ENCODE results near the gene NAT10.

- TF ChIP-seq EZH2 (IDR thresholded peaks at IDR 0.05; ENCODE audit: low read depth, unreplicated experiment) (no peak), POLR2AphosphoS5 (IDR thresholded peaks at IDR 0.05; ENCODE audit: low read depth) (no peak), EZH2phosphoT487 (IDR thresholded peaks at IDR 0.05; ENCODE audit: unreplicated experiment) (no peak), CTCF (conservative IDR thresholded peaks at IDR 0.05; ENCODE audit: low read depth in 2 of 2) (no peak), CREB1 (CRISPR knock-in tag; IDR thresholded peaks at IDR 0.05; ENCODE audit: low read depth) (no peak)
These were observed 73.7 kb downstream of the NAT10 start for GRCh38 chr11:34179026-34179675.
